SIG-M5 (cell line): ENCODE measurements around the gene DENND1A.
"Not testable (repeated sequence)": the region's sequence is repeated elsewhere in the genome, so short reads cannot be mapped to it uniquely, and the experiment has no call there.

Source experiments
- DNase-seq: peaks from one replicate; lab custom pipeline; 2025; lab: John Stamatoyannopoulos, UW

DENND1A gene

DNA sequence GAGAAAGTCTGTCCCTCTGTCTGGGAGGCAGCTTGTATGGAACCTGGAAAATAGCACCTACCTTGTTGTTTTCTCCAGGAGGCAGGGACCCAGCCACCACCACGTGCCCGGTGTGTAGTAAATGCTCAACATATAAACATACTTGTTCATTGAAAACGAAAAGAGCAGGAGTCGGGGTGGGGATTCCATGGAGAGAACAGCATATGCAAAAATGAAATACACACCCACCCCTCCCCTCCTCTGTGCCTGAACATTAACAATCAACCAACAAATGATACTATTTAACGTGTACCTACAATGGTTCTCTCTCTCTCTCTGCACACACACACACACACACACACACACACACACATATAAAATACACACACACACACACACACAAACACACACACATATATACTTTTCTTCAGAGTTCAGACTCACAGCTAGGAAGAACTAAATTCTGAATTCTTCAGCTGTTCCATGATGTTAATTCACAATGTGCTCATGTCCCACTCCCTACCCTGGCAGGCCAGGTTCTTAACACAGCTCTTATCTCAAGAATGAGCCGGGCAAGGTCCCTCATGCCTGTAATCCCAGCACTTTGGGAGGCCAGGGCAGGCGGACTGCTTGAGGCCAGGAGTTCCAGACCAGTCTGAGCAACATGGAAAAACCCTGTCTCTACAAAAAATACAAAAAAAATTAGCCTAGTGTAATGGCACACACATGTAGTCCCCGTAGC is 16.3 kb upstream of the DENND1A start:
- no peak for DNase-seq

DNA sequence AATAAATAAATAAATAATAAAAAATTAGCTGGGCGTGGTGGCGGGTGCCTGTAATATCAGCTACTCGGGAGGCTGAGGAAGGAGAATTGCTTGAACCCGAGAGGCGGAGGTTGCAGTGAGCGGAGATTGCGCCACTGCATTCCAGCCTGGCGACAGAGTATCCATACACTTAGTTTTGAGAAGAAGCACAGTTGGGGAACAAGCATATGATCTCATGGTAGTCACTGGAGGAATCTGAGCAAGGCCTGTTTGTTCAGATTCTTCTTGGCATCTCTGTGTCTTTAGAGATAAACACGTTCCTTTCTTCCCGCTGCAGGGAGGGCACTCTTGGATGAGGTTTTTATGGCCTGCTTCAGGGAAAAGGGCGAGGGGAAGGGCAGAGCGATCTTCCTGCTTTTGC is 15.6 kb upstream of the DENND1A start:
- no peak for DNase-seq

DNA sequence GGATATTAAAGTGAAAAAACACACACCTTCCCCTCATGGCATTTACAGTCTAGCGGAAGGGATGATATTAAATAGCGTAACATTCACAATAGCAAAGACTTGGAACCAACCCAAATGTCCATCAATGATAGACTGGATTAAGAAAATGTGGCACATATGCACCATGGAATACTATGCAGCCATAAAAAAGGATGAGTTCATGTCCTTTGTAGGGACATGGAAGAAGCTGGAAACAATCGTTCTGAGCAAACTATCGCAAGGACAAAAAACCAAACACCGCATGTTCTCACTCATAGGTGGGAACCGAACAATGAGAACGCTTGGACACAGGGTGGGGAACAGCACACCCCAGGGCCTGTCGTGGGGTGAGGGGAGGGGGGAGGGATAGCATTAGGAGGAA is 14.5 kb upstream of the DENND1A start:
- DNase-seq: not testable (repeated sequence)

DNA sequence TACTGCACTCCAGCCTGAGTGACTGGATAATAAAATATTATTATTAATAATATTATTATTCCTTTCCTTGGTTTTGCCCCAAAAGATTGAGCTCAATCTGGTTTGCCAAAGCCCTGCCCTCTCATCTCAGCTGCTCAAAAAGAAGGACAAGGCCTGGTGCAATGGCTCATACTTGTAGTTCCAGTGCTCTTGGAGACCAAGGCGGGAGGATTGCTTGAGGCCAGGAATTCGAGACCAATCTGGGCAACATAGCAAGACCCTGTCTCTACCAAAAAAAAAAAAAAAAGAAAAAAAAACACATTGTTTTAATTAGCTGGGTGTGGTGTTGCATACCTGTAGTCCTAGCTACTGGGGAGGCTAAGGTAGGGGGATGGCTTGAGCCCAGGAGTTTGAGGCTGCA is 13.7 kb upstream of the DENND1A start:
- no peak for DNase-seq

DNA sequence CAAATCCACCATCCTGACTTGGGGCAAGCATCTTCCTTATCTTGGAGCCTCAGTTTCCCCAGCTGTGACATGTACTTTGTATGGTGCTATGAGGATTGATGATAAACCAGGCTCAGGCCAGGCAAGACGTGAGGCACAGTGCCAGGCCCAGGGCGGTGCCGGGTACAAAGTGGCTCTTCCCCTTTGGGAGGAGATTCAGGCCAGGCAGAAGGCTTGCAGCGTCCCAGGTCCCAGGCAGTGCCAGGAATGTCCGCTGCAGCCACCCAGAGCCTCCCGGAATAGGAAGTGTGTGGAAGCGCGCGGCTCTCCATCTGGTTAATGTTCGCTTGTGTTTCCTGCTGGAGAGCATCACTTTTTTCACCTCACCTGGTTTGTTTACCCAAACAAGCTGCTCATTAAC is 12.6 kb upstream of the DENND1A start:
- no peak for DNase-seq

DNA sequence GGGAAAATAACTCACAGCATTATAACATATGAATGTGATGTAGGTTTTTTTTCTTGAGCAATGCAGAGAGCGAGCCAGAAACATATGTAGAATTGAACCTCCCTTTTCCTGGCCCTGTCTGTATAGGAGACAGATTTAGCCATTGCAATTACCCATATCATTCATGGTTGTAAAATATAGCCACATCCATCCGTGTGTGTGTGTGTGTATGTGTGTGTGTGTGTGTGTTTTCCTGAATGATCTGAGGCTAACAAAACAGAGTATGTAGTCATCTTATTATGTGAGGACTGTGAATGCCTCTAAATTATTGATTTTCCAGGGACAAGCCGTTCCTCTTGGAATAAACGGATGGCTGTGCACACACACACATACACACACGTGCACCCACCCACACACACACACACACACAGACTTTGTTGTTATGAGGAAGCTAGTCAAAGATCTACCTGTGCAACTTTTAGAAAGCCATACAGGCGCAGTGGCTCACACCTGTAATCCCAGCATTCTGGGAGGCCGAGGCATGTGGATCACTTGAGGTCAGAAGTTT is 11.7 kb upstream of the DENND1A start:
- no peak for DNase-seq

DNA sequence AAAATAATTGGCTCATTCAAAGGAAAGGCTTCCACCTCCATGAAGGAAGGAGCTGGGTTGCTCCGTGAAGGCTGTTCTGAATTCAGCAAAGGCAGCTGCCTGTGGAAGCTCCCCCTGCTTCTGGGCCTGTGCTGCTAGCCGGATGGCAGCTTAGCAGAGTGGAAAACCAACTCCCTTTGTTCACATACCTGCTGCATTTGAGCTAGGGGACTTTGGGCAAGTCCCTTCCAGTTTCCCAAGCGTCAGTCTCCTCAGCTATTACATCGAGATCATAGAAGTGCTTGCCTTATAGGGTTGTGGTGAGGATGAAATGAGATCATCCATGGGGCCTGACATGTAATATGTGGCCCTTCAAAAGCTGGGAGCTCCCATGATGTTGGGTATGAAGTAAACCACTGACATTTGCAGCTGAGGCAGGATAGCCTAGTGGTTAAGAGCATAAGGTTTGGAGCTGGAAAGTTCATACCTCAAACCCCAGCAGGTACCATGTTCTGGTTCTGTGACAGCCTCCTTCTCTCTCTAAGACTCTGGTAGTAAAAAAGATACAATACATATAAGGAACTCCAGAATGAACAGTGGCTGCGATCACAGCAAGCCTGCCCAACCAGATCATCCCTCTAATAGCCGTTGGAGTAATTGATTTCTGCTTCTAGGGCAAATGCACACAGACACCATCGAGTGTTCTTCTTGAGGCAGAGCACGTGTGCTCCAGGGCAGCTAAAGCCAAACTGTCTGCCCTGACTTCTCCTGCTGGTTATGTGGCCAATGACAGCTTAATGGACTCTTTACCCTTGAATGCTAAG is 11.0 kb upstream of the DENND1A start:
- no peak for DNase-seq

DNA sequence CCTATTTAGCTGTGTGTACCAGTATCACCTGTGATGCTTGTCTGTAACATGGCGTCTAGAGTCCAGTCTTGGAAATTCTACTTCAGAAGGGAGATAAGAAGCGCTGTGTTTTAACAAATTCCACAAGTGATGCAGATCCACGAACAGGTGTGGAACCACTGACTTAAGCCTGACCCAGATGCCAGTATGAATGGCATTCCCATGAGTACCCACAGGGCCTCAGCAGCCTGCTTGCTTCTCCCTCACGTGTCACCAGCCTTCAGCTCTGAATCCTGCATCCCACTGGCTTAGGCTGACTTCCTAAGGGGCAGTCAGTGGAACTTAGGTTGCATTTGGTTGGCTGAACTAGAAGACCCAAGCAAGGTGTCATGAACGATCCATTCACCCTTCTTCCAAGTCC is 8.5 kb upstream of the DENND1A start:
- DNase-seq: no peak

DNA sequence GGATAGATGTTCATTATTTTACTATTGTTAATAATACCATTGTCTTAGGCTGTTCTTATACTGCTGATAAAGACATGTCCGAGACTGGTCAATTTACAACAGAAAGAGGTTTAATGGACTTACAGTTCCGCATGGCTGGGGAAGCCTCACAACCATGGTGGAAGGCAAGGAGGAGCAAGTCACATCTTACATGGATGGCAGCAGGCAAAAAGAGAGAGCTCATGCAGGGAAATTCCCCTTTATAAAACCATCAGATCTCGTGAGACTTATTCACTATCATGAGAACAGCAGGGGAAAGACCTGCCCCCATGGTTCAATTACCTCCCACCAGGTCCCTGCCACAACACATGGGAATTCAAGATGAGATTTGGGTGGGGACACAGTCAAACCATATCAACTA is 6.6 kb upstream of the DENND1A start:
- not testable (repeated sequence) for DNase-seq

DNA sequence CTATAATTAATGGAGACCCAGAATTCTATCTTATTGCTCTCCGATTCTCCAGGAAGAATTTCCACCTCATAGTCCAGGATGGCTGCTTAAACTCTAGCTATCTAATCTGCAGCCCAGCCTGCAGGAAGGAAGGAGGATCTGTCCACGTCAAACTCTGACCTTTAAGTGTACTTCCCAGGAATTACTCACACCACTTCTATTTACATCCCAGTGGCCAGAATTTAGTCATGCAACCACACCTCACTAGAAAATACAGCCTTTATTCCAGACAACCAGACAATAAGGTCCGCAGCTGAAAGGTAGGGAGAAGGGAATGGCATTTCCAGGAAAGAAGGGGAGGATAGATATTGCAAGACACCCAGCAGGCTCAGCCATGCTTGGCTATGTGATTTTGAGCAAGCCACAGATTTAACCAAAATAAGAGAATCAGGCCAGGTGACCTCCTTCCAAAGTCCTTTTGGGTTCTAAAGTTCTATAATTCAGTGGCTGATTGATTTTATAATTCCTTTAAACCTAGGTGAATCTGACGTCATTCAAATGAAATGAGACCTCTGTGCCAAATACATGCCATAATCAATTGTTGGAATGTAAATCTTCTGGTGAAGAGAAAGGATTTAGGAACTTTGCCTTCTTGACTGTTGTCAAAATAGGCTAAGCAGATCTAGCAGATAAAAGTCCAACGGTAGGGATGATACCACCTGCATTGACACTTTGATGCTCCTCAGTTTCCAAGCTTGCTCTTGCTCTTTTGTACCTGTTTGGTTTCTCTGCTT is 3.7 kb upstream of the DENND1A start:
- DNase-seq: no peak

DNA sequence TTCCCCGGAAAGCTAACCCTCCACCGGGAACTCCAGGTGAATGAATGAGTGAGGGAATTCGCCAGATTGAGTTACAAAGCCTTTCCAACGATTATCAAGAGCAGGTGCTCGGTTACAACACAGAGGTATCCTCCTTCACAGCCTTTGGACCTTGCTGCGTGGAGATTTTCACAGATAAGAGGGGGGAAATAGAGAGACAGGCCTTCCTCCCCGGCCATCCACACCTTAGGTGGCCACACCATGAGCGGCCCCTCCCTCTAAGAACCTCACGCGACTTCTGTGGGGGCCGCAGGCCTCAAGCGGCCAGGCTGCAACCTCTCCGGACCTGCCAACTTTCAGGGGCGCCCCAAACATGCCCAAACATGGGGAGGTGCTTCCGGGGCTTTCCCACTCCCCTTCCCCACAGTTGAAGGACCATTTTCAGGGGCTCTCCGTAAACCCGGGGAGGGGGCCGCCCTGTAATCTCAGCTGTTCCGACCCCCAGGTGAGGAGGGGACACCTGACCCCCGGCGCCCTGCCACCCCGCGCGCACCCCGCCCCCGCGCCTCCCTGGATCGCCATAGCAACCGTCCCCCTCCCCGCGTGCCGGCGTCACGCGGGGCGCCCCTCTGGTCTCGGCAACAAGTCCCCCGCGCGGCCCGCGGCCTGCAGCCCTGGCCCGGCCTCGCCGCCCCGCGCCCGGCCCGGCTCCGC is 603 bp downstream of the DENND1A start:
- DNase-seq: no peak

DNA sequence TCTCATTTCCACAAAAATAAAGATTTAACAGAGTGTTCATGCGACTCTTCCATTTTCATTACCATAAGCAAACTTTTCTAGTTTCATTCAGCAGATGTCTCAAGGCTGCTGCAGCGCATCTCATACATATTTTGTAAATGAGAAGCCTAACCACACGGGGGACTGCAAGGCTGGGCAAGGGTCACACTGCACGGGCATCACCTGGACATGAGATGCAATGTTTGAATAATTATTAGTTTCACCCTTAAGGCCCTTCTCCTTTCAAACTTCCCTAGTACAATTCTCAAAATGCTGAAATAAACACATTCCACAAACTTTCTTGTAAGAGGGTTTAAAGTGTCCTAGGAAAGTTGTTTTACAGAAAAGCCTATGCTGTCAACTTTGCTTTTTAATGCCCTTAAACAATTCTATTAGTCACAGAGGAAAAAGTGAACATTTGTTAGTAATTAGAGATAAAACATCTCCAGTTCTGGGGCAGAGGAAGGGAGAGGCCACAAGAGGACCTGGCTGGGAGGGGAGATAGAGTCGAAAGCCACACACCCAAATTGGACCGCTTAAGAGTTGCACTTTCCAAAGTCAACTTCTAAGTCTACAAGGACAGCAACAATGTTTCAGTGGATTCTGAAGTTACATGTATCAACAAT is 1.3 kb downstream of the DENND1A start:
- DNase-seq: no peak

DNA sequence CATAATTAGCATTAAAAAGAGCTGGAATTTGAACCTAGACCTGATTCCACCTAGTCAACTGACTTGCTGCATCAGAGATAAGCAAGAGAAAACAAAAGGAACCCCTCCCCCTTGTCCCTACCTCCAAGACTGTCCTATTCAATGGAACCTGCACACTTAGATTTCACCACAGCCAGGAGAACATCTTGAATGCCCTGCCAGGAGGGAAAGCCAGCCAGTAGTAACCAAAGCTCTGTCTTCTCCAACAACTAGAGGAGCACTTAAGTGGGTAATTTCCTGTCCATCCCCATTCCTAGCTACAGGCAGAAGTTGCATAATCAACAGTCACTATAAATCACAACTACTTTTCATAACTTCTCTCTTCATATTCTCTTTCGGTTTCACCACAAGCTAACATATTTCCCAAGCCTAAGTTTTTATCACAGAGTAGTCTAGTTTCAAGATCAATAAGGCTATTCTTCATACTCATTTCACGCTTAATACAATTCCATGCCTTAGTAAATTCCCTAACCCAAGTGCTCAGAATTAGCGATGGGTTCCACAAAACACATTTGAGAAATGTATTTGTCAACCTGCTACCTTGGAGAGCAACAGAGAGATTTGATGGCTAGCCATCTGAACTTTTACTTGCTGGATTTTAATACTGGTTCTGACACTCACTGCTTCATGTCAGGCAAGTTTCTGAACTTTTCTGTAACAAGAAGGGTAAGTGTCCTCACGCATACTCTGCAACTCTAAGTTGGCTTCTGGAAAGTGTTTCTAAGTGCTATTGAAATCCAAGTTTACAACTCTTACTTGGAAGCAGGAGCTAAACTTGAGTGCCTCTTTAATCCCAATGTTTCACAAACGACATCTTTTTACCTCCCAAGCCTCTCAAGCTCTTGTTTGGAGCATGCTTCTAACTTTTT is 2.0 kb downstream of the DENND1A start:
- peak; percentile 62 for DNase-seq

DNA sequence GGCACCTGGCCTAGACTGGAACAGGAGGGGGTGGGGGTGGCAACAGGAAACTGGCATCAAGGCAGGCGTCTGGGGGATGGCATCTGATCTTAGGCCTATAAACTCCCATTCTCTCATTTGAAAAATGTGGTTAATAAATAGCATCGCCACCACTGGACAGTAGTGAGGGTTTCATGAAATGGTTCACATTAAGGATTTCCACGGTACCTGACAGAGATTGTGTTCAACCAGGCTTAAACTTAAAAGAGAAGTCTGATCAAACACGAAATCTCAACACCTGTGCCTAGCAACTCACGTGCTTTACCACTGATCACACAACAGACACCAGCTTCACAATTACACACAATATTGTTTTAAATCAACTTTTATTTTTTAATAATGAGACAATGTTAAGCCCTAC is 3.0 kb downstream of the DENND1A start:
- no peak for DNase-seq

DNA sequence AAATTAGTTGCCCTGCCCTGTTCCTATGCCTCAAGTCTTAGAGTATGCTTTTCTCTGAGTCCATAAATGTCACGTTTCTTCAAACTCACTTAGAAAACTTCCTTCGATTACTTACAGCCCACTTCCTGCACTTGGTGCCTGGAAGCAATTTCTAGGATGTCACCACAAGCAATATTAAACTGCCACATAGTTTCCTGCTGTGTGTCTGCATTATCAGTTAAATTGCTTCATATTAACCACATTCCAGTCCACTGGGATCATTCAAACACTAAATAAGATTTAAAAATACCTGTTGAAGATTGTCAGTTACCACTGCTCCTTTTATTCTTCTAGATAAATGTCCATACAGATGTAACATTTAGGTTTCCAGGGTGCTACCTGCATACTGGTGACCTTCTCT is 4.1 kb downstream of the DENND1A start:
- DNase-seq: no peak

DNA sequence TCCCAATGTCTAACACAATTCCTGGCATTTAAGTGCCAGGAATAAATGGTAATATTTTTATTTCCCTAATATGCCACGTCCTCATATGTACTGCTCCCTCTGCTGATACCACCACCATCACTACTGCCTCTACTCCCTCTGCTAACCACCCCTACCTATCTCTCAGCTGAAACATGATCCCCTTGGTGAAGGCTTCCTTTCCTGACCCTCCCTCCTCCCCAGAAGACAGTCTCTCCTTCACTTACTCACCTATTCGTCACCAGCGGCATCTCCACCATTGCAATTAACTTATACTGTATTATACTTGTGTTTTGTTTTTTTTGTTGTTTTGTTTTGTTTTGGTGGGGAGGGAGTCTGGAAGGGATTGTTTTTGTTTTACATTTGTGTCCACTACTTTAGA is 4.8 kb downstream of the DENND1A start:
- DNase-seq: no peak

DNA sequence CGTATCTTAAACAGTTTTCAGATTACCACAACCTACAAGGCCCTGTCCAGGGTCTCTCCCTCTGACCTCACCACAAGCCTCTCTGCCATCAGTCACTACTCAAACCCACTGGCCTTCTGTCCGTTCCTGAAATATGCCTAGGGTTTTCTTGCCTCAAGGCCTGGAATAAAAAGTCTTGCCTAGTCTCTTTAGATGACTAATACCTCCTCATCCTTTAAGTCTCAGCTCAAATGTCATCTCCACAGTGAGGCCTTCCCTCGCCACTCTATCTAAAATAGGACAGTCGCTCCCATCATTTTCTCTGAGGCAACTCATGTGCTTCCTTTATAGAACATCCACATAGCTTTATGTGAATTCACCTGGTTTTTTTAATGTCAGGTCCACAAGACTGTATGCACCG is 5.2 kb downstream of the DENND1A start:
- DNase-seq: no peak

DNA sequence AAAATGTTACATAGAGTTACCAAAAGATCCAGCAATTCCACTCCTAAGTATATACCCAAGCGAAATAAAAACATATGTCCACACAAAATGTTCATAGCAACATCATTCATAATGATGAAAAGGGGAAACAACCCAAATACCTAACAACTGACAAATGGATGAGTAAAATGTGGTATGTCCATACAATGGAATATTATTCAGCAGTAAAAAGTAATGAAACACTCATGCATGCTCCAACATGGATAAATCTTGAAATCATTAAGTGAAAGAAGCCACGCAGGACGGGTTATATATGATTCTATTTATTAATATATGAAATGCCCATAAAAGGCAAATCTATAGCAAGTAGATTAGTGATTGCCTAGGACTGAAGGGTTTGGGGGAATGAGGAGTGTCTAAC is 6.0 kb downstream of the DENND1A start:
- DNase-seq: no peak

DNA sequence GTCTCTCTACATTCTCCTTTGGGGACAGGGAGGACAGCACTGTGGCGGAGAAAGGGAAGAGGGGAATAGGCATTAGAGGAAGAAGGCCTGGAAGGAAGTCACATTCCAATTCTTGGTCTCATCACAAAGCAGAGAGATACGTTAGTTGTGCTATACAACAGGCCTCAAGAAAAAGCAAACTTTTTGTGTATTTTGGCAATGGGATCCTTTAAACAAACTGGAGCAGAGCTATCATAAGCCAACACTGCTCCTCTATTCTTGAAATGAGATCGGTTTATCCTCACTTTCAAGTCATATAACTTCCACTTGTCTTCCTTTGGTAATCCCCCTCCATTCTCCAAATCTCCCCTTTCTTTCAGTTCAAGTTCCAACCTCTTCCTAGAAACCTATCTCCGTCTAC is 6.5 kb downstream of the DENND1A start:
- DNase-seq: no peak

DNA sequence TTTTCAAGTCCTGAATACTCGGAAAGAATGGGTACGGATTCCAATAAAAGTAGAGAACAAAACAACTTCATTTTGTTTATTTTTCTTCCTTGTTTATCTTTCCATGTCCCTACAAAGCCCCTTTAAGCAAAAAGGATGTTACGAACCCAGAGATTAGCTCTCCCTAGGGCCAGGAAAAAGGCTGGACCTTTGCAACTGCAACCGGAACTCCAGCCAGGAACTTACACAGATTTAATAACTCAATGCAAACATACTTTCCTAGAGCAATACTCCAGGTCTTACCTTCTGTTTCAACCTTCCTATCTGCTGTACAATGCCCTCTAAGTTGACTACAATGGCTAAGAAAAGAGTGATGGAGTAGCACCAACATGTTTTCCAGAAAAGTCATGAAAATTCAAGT is 7.0 kb downstream of the DENND1A start:
- no peak for DNase-seq
